SK-N-SH treated with all-trans-retinoic acid at 6 μM for 48 hours (cell line): ENCODE results near the gene ZNF831.

Experiments used
- ATAC-seq: fragments of 200-7000 bp; cut with Tn5 transposase; 3 replicates; pipeline ENCODE4 v1.9.1; 2020; ENCODE audit warnings: mild to moderate bottlenecking, moderate library complexity
- ARNTL ChIP-seq: fragments of 450-650 bp; formaldehyde crosslinking; IDR thresholded peaks from 2 replicates; pipeline ENCODE4 v1.5.0; 2020; ENCODE audit warnings: low read depth, mild to moderate bottlenecking, moderate library complexity, borderline replicate concordance
- BACH2 ChIP-seq: fragments of 250-450 bp; sonication (Bioruptor Pico); IDR thresholded peaks from 2 replicates; pipeline ENCODE4 v1.9.0; 2021; ENCODE audit warnings: mild to moderate bottlenecking, borderline replicate concordance
- CSDC2 ChIP-seq: fragments of 250-450 bp; sonication (Bioruptor Pico); IDR thresholded peaks from 2 replicates; pipeline ENCODE4 v1.5.0; 2020; ENCODE audit warnings: mild to moderate bottlenecking, moderate library complexity
- ESRRG ChIP-seq: fragments of 250-450 bp; sonication (Bioruptor Pico); IDR thresholded peaks from 2 replicates; pipeline ENCODE4 v1.6.1; 2021; ENCODE audit warnings: mild to moderate bottlenecking
- ISL1 ChIP-seq: fragments of 250-450 bp; sonication (Bioruptor Pico); IDR thresholded peaks from 2 replicates; pipeline ENCODE4 v2.1.2; 2022; ENCODE audit warnings: mild to moderate bottlenecking, moderate library complexity
- OSR1 ChIP-seq: fragments of 250-450 bp; sonication (Bioruptor Pico); IDR thresholded peaks from 2 replicates; pipeline ENCODE4 v1.8.0; 2022; ENCODE audit warnings: moderate library complexity, mild to moderate bottlenecking, inconsistent platforms
- PPARA ChIP-seq: fragments of 250-450 bp; sonication (Bioruptor Pico); IDR thresholded peaks from 2 replicates; pipeline ENCODE4 v1.5.0; 2020; ENCODE audit warnings: mild to moderate bottlenecking, borderline replicate concordance
- SNAI2 ChIP-seq: fragments of 250-450 bp; sonication (Bioruptor Pico); IDR thresholded peaks from 2 replicates; pipeline ENCODE4 v1.5.0; 2020; ENCODE audit warnings: mild to moderate bottlenecking, moderate library complexity
- TCF4 ChIP-seq: fragments of 250-450 bp; sonication (Bioruptor Pico); IDR thresholded peaks from 2 replicates; pipeline ENCODE4 v1.8.0; 2021; ENCODE audit warnings: mild to moderate bottlenecking, moderate library complexity, borderline replicate concordance
- TOX ChIP-seq: fragments of 250-450 bp; sonication (Bioruptor Pico); IDR thresholded peaks from 2 replicates; pipeline ENCODE4 v1.8.0; 2021; ENCODE audit warnings: mild to moderate bottlenecking, moderate library complexity, borderline replicate concordance
- ZC3H10 ChIP-seq: fragments of 250-450 bp; sonication (Bioruptor Pico); IDR thresholded peaks from 2 replicates; pipeline ENCODE4 v1.5.1; 2021; ENCODE audit warnings: mild to moderate bottlenecking, moderate library complexity
- ZFP3 ChIP-seq: fragments of 250-450 bp; sonication (Bioruptor Pico); IDR thresholded peaks from 2 replicates; pipeline ENCODE4 v1.5.0; 2020; ENCODE audit warnings: mild to moderate bottlenecking, moderate library complexity
- ZFP30 ChIP-seq: fragments of 450-650 bp; formaldehyde crosslinking; IDR thresholded peaks from 2 replicates; pipeline ENCODE4 v1.5.0; 2022; ENCODE audit warnings: mild to moderate bottlenecking, moderate library complexity
- ZNF565 ChIP-seq: fragments of 450-650 bp; formaldehyde crosslinking; conservative IDR thresholded peaks from 2 replicates; pipeline ENCODE4 v1.5.0; 2020; ENCODE audit warnings: low read depth, mild to moderate bottlenecking, moderate library complexity
- ZNF70 ChIP-seq: fragments of 450-650 bp; formaldehyde crosslinking; IDR thresholded peaks from 2 replicates; pipeline ENCODE4 v1.5.0; 2020; ENCODE audit warnings: mild to moderate bottlenecking, moderate library complexity
- ZNF8 ChIP-seq: fragments of 450-650 bp; formaldehyde crosslinking; IDR thresholded peaks from 2 replicates; pipeline ENCODE4 v1.5.0; 2020; ENCODE audit warnings: mild to moderate bottlenecking, moderate library complexity
- TF ChIP-seq, protein P1 (sequence below): fragments of 250-450 bp; sonication (Bioruptor Pico); IDR thresholded peaks from 2 replicates; pipeline ENCODE4 v1.8.0; 2020; ENCODE audit warnings: mild to moderate bottlenecking, moderate library complexity, borderline replicate concordance
- TF ChIP-seq, protein P2 (sequence below): fragments of 250-450 bp; sonication (Bioruptor Pico); IDR thresholded peaks from 2 replicates; pipeline ENCODE4 v1.5.0; 2020; ENCODE audit warnings: mild to moderate bottlenecking, moderate library complexity
- TF ChIP-seq, protein P3 (sequence below): fragments of 250-450 bp; sonication (Bioruptor Pico); IDR thresholded peaks from 2 replicates; pipeline ENCODE4 v1.5.1; 2021; ENCODE audit warnings: mild to moderate bottlenecking, moderate library complexity
- TF ChIP-seq, protein P4 (sequence below): fragments of 250-450 bp; sonication (Bioruptor Pico); IDR thresholded peaks from 2 replicates; pipeline ENCODE4 v1.5.1; 2020; ENCODE audit warnings: low read depth, mild to moderate bottlenecking, moderate library complexity
- TF ChIP-seq, protein P5 (sequence below): fragments of 250-450 bp; sonication (Bioruptor Pico); IDR thresholded peaks from 2 replicates; pipeline ENCODE4 v1.8.0; 2021; ENCODE audit warnings: low read depth, mild to moderate bottlenecking, moderate library complexity, borderline replicate concordance

Gene ZNF831

DNA sequence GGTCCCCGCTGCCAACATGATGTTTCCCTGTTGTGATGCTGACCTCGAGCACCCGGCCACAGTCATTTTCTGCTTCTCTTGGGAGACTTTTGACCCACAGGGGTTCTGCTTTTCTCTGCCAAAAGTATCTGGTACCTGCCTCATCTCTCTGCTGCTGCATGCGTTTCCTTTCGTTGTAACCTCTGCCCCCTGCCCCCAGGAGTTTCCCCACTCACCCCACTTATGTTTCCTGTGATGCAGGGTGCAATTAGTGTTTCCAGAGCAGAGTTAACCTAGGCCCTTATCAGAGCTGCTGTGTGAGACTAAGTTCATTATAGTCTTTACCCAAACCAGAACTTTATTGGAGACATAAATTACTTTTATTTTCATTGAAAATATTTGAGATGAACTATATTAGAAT, 71.6 kb downstream of the ZNF831 start:
- TF ChIP-seq ZFP30 (CRISPR knock-in tag) (no peak), SNAI2 (CRISPR knock-in tag) (no peak), ZNF8 (CRISPR knock-in tag) (no peak), ARNTL (CRISPR knock-in tag) (no peak), ZNF565 (no peak), TOX (CRISPR knock-in tag) (no peak), ZFP3 (no peak), ZNF70 (no peak), ZC3H10 (no peak), OSR1 (no peak), BACH2 (CRISPR knock-in tag) (no peak), ESRRG (no peak), PPARA (CRISPR knock-in tag) (no peak)
- TF ChIP-seq, protein P1, sequence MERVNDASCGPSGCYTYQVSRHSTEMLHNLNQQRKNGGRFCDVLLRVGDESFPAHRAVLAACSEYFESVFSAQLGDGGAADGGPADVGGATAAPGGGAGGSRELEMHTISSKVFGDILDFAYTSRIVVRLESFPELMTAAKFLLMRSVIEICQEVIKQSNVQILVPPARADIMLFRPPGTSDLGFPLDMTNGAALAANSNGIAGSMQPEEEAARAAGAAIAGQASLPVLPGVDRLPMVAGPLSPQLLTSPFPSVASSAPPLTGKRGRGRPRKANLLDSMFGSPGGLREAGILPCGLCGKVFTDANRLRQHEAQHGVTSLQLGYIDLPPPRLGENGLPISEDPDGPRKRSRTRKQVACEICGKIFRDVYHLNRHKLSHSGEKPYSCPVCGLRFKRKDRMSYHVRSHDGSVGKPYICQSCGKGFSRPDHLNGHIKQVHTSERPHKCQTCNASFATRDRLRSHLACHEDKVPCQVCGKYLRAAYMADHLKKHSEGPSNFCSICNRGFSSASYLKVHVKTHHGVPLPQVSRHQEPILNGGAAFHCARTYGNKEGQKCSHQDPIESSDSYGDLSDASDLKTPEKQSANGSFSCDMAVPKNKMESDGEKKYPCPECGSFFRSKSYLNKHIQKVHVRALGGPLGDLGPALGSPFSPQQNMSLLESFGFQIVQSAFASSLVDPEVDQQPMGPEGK (CRISPR knock-in tag), result no peak
- TF ChIP-seq, protein P2, sequence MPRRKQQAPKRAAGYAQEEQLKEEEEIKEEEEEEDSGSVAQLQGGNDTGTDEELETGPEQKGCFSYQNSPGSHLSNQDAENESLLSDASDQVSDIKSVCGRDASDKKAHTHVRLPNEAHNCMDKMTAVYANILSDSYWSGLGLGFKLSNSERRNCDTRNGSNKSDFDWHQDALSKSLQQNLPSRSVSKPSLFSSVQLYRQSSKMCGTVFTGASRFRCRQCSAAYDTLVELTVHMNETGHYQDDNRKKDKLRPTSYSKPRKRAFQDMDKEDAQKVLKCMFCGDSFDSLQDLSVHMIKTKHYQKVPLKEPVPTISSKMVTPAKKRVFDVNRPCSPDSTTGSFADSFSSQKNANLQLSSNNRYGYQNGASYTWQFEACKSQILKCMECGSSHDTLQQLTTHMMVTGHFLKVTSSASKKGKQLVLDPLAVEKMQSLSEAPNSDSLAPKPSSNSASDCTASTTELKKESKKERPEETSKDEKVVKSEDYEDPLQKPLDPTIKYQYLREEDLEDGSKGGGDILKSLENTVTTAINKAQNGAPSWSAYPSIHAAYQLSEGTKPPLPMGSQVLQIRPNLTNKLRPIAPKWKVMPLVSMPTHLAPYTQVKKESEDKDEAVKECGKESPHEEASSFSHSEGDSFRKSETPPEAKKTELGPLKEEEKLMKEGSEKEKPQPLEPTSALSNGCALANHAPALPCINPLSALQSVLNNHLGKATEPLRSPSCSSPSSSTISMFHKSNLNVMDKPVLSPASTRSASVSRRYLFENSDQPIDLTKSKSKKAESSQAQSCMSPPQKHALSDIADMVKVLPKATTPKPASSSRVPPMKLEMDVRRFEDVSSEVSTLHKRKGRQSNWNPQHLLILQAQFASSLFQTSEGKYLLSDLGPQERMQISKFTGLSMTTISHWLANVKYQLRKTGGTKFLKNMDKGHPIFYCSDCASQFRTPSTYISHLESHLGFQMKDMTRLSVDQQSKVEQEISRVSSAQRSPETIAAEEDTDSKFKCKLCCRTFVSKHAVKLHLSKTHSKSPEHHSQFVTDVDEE, result no peak
- TF ChIP-seq, protein P3, sequence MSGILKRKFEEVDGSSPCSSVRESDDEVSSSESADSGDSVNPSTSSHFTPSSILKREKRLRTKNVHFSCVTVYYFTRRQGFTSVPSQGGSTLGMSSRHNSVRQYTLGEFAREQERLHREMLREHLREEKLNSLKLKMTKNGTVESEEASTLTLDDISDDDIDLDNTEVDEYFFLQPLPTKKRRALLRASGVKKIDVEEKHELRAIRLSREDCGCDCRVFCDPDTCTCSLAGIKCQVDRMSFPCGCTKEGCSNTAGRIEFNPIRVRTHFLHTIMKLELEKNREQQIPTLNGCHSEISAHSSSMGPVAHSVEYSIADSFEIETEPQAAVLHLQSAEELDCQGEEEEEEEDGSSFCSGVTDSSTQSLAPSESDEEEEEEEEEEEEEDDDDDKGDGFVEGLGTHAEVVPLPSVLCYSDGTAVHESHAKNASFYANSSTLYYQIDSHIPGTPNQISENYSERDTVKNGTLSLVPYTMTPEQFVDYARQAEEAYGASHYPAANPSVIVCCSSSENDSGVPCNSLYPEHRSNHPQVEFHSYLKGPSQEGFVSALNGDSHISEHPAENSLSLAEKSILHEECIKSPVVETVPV (CRISPR knock-in tag), result no peak
- TF ChIP-seq, protein P4, sequence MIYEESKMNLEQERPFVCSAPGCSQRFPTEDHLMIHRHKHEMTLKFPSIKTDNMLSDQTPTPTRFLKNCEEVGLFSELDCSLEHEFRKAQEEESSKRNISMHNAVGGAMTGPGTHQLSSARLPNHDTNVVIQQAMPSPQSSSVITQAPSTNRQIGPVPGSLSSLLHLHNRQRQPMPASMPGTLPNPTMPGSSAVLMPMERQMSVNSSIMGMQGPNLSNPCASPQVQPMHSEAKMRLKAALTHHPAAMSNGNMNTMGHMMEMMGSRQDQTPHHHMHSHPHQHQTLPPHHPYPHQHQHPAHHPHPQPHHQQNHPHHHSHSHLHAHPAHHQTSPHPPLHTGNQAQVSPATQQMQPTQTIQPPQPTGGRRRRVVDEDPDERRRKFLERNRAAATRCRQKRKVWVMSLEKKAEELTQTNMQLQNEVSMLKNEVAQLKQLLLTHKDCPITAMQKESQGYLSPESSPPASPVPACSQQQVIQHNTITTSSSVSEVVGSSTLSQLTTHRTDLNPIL, result no peak
- TF ChIP-seq, protein P5, sequence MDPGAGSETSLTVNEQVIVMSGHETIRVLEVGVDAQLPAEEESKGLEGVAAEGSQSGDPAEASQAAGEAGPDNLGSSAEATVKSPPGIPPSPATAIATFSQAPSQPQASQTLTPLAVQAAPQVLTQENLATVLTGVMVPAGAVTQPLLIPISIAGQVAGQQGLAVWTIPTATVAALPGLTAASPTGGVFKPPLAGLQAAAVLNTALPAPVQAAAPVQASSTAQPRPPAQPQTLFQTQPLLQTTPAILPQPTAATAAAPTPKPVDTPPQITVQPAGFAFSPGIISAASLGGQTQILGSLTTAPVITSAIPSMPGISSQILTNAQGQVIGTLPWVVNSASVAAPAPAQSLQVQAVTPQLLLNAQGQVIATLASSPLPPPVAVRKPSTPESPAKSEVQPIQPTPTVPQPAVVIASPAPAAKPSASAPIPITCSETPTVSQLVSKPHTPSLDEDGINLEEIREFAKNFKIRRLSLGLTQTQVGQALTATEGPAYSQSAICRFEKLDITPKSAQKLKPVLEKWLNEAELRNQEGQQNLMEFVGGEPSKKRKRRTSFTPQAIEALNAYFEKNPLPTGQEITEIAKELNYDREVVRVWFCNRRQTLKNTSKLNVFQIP (CRISPR knock-in tag), result no peak
- ATAC-seq, result no peak

DNA sequence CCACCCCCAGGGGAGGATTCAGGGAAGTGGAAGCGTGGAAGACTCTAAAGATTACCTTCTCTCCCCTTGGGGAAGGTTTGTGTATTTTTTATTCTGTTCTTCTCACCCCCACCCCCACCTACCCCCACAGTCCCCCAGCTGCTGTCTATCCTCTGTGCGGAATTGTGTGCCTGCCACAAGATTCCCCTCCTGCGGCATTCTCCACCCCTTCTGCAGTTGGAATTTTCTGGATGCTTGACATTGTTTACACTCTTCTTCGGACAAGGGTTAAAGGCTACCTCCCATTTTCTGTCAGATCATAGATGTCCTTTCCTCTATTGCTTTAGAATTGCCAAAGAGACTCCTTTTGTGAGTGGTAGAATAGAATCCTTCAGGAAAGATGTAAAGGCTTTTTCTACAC, 76.4 kb downstream of the ZNF831 start:
- TF ChIP-seq, protein P4, result no peak
- TF ChIP-seq ZC3H10 (no peak), CSDC2 (CRISPR knock-in tag) (no peak), ESRRG (no peak), SNAI2 (CRISPR knock-in tag) (no peak), ZFP3 (no peak), TCF4 (no peak), ISL1 (CRISPR knock-in tag) (no peak)
- ATAC-seq, result no peak
